A549 treated with CpdA at 1 μM for 4 hours (cell line): ENCODE data around the gene CENPK. TPM values are rescaled to one million over a fixed set of nuclear protein-coding genes. Genes with fewer than 3 reads are reported as not detected.

ENCODE experiments used
- total RNA-seq: library from RNA; stranded (reverse); fragments of 200-300 nt; extraction: Qiagen RNA extraction; gene quantifications from 5 replicates; pipeline ENCODE4 v1.2.3, GENCODE V29; 2022; ENCODE audit warnings: low read depth

Gene CENPK, protein sequence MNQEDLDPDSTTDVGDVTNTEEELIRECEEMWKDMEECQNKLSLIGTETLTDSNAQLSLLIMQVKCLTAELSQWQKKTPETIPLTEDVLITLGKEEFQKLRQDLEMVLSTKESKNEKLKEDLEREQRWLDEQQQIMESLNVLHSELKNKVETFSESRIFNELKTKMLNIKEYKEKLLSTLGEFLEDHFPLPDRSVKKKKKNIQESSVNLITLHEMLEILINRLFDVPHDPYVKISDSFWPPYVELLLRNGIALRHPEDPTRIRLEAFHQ
- total RNA-seq = 29.7 to 35.5 TPM (median 31.2 TPM) in 5 replicates

GRCh38 chr5:65562731-65563701, at the start of gene CENPK, which contains the start of gene PPWD1:
Gene CENPK, minus strand, starts transcription at chr5:65563168. Its CDS starts 8,261 bp downstream, at chr5:65554907.
Gene PPWD1, plus strand, starts transcription at chr5:65563296. Its CDS starts 15 bp downstream, at chr5:65563311.

GRCh38 chr5:65481635-65482295, 81.2 kb downstream of the CENPK start, which contains the start of gene ADAMTS6:
Gene ADAMTS6, minus strand, starts transcription at chr5:65481920. Its CDS starts 8,247 bp downstream, at chr5:65473673.

Other genes with a start within 250 kb of the CENPK start
- 0.03 to 0.12 TPM (median 0.08 TPM) in 4 of 5 replicates, not detected in the other for gene ADAMTS6, start 81.2 kb downstream of the CENPK start, total RNA-seq
- gene PPWD1, start 128 bp upstream of the CENPK start, total RNA-seq = 19.5 to 24.2 TPM (median 20.6 TPM) in 5 replicates
- 5.0 to 8.9 TPM (median 8.1 TPM) in 5 replicates for gene TRIM23, start 61.2 kb upstream of the CENPK start, total RNA-seq
- gene SHLD3, start 61.9 kb upstream of the CENPK start, total RNA-seq = 1.8 to 3.3 TPM (median 2.2 TPM) in 5 replicates
- gene TRAPPC13, start 61.9 kb upstream of the CENPK start, total RNA-seq = 11.4 to 19.9 TPM (median 13.3 TPM) in 5 replicates
- 4.8 to 9.2 TPM (median 7.3 TPM) in 5 replicates for gene SGTB, start 158.9 kb upstream of the CENPK start, total RNA-seq
- gene NLN, start 159.0 kb upstream of the CENPK start, total RNA-seq = 49.0 to 75.8 TPM (median 61.3 TPM) in 5 replicates